ENCODE results near the gene LRRC8D.
A peak's percentile ranks its signal among the peaks of the same experiment; 100 is the strongest.

LRRC8D gene

GRCh38 chr1:89806616-89807015 is 14.2 kb upstream of the LRRC8D start:
- DNase-seq (ENCODE audit: low read depth in 2 of 2, low spot score in 1 of 2), result no peak

- DNase-seq (ENCODE audit: low read depth in 2 of 2, low spot score in 1 of 2), result no peak
Observed at GRCh38 chr1:89807503-89807902, 13.3 kb upstream of the LRRC8D start.

- DNase-seq (ENCODE audit: low read depth in 2 of 2, low spot score in 1 of 2), result no peak
Observed at GRCh38 chr1:89807983-89808382, 12.8 kb upstream of the LRRC8D start.

- no peak for DNase-seq (ENCODE audit: low read depth in 2 of 2, low spot score in 1 of 2)
Observed at GRCh38 chr1:89808441-89809117, 12.3 kb upstream of the LRRC8D start.

GRCh38 chr1:89809556-89809955 is 11.3 kb upstream of the LRRC8D start:
- DNase-seq (ENCODE audit: low read depth in 2 of 2, low spot score in 1 of 2), result no peak

- no peak for DNase-seq (ENCODE audit: low read depth in 2 of 2, low spot score in 1 of 2)
Observed at GRCh38 chr1:89810302-89810701, 10.5 kb upstream of the LRRC8D start.

GRCh38 chr1:89810880-89811279 is 10.0 kb upstream of the LRRC8D start:
- no peak for DNase-seq (ENCODE audit: low read depth in 2 of 2, low spot score in 1 of 2)

- no peak for DNase-seq (ENCODE audit: low read depth in 2 of 2, low spot score in 1 of 2)
Observed at GRCh38 chr1:89812992-89813391, 7.8 kb upstream of the LRRC8D start.

- DNase-seq (ENCODE audit: low read depth in 2 of 2, low spot score in 1 of 2), result no peak
Observed at GRCh38 chr1:89815040-89815439, 5.8 kb upstream of the LRRC8D start.

GRCh38 chr1:89815611-89816010 is 5.2 kb upstream of the LRRC8D start:
- no peak for DNase-seq (ENCODE audit: low read depth in 2 of 2, low spot score in 1 of 2)

GRCh38 chr1:89816366-89816765 is 4.5 kb upstream of the LRRC8D start:
- DNase-seq (ENCODE audit: low read depth in 2 of 2, low spot score in 1 of 2), result no peak

GRCh38 chr1:89821322-89822108 is 683 bp downstream of the LRRC8D start:
- peak; percentile 23 to 37 for DNase-seq (ENCODE audit: low read depth in 2 of 2, low spot score in 1 of 2)

GRCh38 chr1:89822109-89822962 is 1.5 kb downstream of the LRRC8D start:
- no peak for DNase-seq (ENCODE audit: low read depth in 2 of 2, low spot score in 1 of 2)

- DNase-seq (ENCODE audit: low read depth in 2 of 2, low spot score in 1 of 2), result no peak
Observed at GRCh38 chr1:89822999-89823628, 2.3 kb downstream of the LRRC8D start.

- DNase-seq (ENCODE audit: low read depth in 2 of 2, low spot score in 1 of 2), result no peak
Observed at GRCh38 chr1:89823679-89824292, 3.0 kb downstream of the LRRC8D start.

- no peak for DNase-seq (ENCODE audit: low read depth in 2 of 2, low spot score in 1 of 2)
Observed at GRCh38 chr1:89826594-89826993, 5.8 kb downstream of the LRRC8D start.

GRCh38 chr1:89827330-89827729 is 6.5 kb downstream of the LRRC8D start:
- no peak for DNase-seq (ENCODE audit: low read depth in 2 of 2, low spot score in 1 of 2)

- no peak for DNase-seq (ENCODE audit: low read depth in 2 of 2, low spot score in 1 of 2)
Observed at GRCh38 chr1:89827902-89828301, 7.1 kb downstream of the LRRC8D start.

GRCh38 chr1:89829186-89829585 is 8.4 kb downstream of the LRRC8D start:
- no peak for DNase-seq (ENCODE audit: low read depth in 2 of 2, low spot score in 1 of 2)

GRCh38 chr1:89831462-89832120 is 10.8 kb downstream of the LRRC8D start:
- no peak for DNase-seq (ENCODE audit: low read depth in 2 of 2, low spot score in 1 of 2)
